ENCODE data around the gene HINFP. TPM values are rescaled to one million over a fixed set of nuclear protein-coding genes. Genes with fewer than 3 reads are reported as not detected.

The HINFP gene
- total and polyA plus RNA-seq, 2 of the 8 experiments (the other 6 are each of a cell fraction or from before 2014, with no cell fraction given) = 35.0 to 37.3 TPM

- Histone ChIP-seq H3K79me2 (ENCODE audit: control insufficient read depth in 1 of 2, insufficient read depth in 2 of 2, low read length in 2 of 2) (0 out of 4 replicates have a peak, but pooled peaks cover 0 to 2% of the 10 kb centered on the region in 2 experiments), H2AFZ (ENCODE audit: low read length) (no peak overlapping the region), H3K14ac (ENCODE audit: insufficient read length) (no peak overlapping the region), H2BK120ac (replicated peaks; ENCODE audit: low read depth, low read length) (no peak overlapping the region), H3K23me2 (ENCODE audit: low read depth, low read length) (no peaks in the 10 kb centered on the region), H3K27ac (ENCODE audit: low read depth, low read length) (no peak overlapping the region), H3K4ac (replicated peaks; ENCODE audit: insufficient read length, low read depth, low read length) (no peak overlapping the region), H3K9me3 (ENCODE audit: insufficient read depth in 2 of 2, low read depth in 1 of 2, low read length in 1 of 2) (no peaks in the 10 kb centered on the region), H4K20me1 (replicated peaks in 1 of 2; ENCODE audit: control insufficient read depth in 1 of 2, insufficient read depth in 2 of 2, low read length in 2 of 2) (peaks cover 0 to 6% of the 10 kb centered on the region in 2 experiments), H3K18ac (ENCODE audit: extremely low read depth, low read length) (no peak overlapping the region), H2BK20ac (ENCODE audit: low read length) (no peak overlapping the region), H3K4me2 (ENCODE audit: insufficient read depth in 1 of 2, low read depth in 2 of 2, low read length in 2 of 2) (no peak overlapping the region), H2AK5ac (ENCODE audit: low read depth, low read length) (no peak overlapping the region), H3K56ac (replicated peaks; ENCODE audit: insufficient read length, low read depth, low read length) (no peak overlapping the region), H2BK15ac (ENCODE audit: low read length) (no peak overlapping the region), H4K91ac (replicated peaks; ENCODE audit: insufficient read length, low read length) (no peak overlapping the region), H3K4me1 (replicated peaks in 1 of 4; ENCODE audit: control insufficient read depth in 3 of 4, insufficient read depth in 4 of 4, low read length in 3 of 4) (no peaks in the 10 kb centered on the region), H3K4me3 (ENCODE audit: extremely low read depth in 1 of 4, insufficient read depth in 2 of 4, low read depth in 3 of 4, low read length in 4 of 4) (no peak overlapping the region), H3K79me1 (ENCODE audit: low read depth, low read length) (no peaks in the 10 kb centered on the region), H4K5ac (ENCODE audit: insufficient read length, low read depth, low read length) (no peak overlapping the region), H2BK12ac (ENCODE audit: low read depth, low read length) (no peak overlapping the region), H3K36me3 (ENCODE audit: control insufficient read depth in 2 of 4, insufficient read depth in 4 of 4, low read length in 3 of 4) (peaks cover 23 to 39% (median 34%) of the 10 kb centered on the region in 4 experiments), H3K27me3 (replicated peaks in 1 of 4; ENCODE audit: control insufficient read depth in 3 of 4, extremely low read depth in 1 of 4, insufficient read depth in 3 of 4, low read length in 3 of 4) (no peaks in the 10 kb centered on the region), H3K9ac (replicated peaks in 1 of 4; ENCODE audit: extremely low read depth in 1 of 4, low read depth in 3 of 4, low read length in 3 of 4) (no peak overlapping the region), H2BK5ac (ENCODE audit: low read depth, low read length) (no peak overlapping the region), H3K23ac (ENCODE audit: insufficient read length) (no peak overlapping the region), H4K8ac (ENCODE audit: extremely low read depth, insufficient read depth, low read length) (no peak overlapping the region)
- TF ChIP-seq CEBPB (IDR thresholded peaks at IDR 0.05; ENCODE audit: low read depth, low read length) (no peak), EZH2 (IDR thresholded peaks at IDR 0.05; ENCODE audit: low read depth, low read length, severe bottlenecking) (no peak), RAD21 (IDR thresholded peaks at IDR 0.05 in 1 of 2, conservative IDR thresholded peaks at IDR 0.05 in 1 of 2; ENCODE audit: low read depth in 2 of 2, low read length in 2 of 2) (no peak), GABPA (IDR thresholded peaks at IDR 0.05; ENCODE audit: borderline replicate concordance, insufficient read depth, low read length) (no peak)
- FAIRE-seq (no peak), DNase-seq (ENCODE audit: low read depth in 1 of 2, low spot score in 2 of 2) (no peak)
- WGBS, 2 experiments (ENCODE audit: extremely low coverage in 1 of 2, insufficient coverage in 1 of 2, insufficient read length in 1 of 2, insufficient replicate concordance in 2 of 2, low coverage in 1 of 2, low lambda C conversion rate in 2 of 2, missing lambda C conversion rate in 1 of 2) = 96% methylated on average over 3 of the region's 3 CpGs; no CpG with 5 or more reads in 1 of the 2 experiments
- ChIA-PET CTCF (ENCODE audit: partially characterized antibody) (interaction anchor here (1.0 to 5.9 kb wide), 4 partner anchors 14 to 65 kb away, joined by 3 to 33 read pairs (median 8); no protein-coding TSS in a partner anchor), POLR2A (ENCODE audit: partially characterized antibody) (interaction anchor here (1.2 to 1.3 kb wide), 3 partner anchors 10 to 42 kb away, joined by 3 read pairs; partner anchors contain the start of gene HINFP)
Observed at GRCh38 chr11:119130662-119131061, 9.3 kb downstream of the HINFP start.

Data from H1 (cell line).